ENCODE results near the gene TNFSF10.
"Not testable (repeated sequence)": the region's sequence is repeated elsewhere in the genome, so short reads cannot be mapped to it uniquely, and the experiment has no call there.

The TNFSF10 gene

DNA sequence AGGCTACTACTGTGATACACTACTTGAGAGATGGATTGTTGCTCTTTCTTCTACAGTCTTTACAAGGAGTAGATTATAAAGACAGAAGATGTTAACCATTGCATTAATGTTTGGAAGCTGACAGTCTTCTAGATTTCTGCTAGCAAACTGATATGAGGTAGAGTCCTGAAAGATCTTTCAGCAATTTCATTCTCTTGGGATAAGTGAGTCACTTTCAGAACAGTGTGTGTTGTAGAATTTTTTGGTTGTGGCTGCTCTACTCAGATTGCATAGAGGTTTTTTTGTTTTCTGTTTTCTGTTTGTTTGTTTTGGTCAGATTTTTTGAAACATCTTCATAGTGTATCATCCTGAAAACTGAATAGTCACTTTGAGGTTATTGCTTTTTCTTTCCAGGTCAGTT is 17.1 kb downstream of the TNFSF10 start:
- Histone ChIP-seq H3K36me3 (no peaks in the 10 kb centered on the region), H3K4me3 (no peak overlapping the region), H3K9ac (no peak overlapping the region), H3K9me3 (peaks cover 11% of the 10 kb centered on the region), H3K4me2 (no peak overlapping the region), H4K20me1 (no peaks in the 10 kb centered on the region), H3K27me3 (no peaks in the 10 kb centered on the region), H3K4me1 (peaks cover 5% of the 10 kb centered on the region; the same call in 1 of the 2 replicates), H3K27ac (no peak overlapping the region)
- no peak for TF ChIP-seq Cebpa-rat (IDR thresholded peaks at IDR 0.05)

GRCh38 chr3:172501540-172501939 is 21.7 kb downstream of the TNFSF10 start:
- H3K9me3 ChIP-seq: peaks cover 4% of the 10 kb centered on the region; the same call in 1 of the 2 replicates
- no peak overlapping the region for H3K9ac ChIP-seq
- no peak overlapping the region for H3K4me3 ChIP-seq
- H3K36me3 ChIP-seq: no peaks in the 10 kb centered on the region
- H3K27me3 ChIP-seq: no peaks in the 10 kb centered on the region
- H4K20me1 ChIP-seq: no peaks in the 10 kb centered on the region
- H3K4me1 ChIP-seq: no peaks in the 10 kb centered on the region
- TF ChIP-seq Cebpa-rat (IDR thresholded peaks at IDR 0.05): no peak
- H3K27ac ChIP-seq: no peak overlapping the region
- H3K4me2 ChIP-seq: no peak overlapping the region

- H3K27ac ChIP-seq, H3K36me3 ChIP-seq, H3K9me3 ChIP-seq, H3K4me3 ChIP-seq, H3K27me3 ChIP-seq, H4K20me1 ChIP-seq, H3K4me2 ChIP-seq, H3K9ac ChIP-seq, H3K4me1 ChIP-seq: not testable (repeated sequence)
Measured at GRCh38 chr3:172490198-172490669, 33.0 kb downstream of the TNFSF10 start.

GRCh38 chr3:172478116-172478515 is 45.1 kb downstream of the TNFSF10 start:
- no peaks in the 10 kb centered on the region for H3K9me3 ChIP-seq
- no peak overlapping the region for H3K4me3 ChIP-seq
- no peak for TF ChIP-seq Cebpa-rat (IDR thresholded peaks at IDR 0.05)
- no peak overlapping the region for H3K9ac ChIP-seq
- no peak overlapping the region for H3K27ac ChIP-seq
- H3K36me3 ChIP-seq: no peaks in the 10 kb centered on the region
- no peak overlapping the region for H3K4me2 ChIP-seq
- H3K4me1 ChIP-seq: no peaks in the 10 kb centered on the region
- no peaks in the 10 kb centered on the region for H3K27me3 ChIP-seq
- no peaks in the 10 kb centered on the region for H4K20me1 ChIP-seq

DNA sequence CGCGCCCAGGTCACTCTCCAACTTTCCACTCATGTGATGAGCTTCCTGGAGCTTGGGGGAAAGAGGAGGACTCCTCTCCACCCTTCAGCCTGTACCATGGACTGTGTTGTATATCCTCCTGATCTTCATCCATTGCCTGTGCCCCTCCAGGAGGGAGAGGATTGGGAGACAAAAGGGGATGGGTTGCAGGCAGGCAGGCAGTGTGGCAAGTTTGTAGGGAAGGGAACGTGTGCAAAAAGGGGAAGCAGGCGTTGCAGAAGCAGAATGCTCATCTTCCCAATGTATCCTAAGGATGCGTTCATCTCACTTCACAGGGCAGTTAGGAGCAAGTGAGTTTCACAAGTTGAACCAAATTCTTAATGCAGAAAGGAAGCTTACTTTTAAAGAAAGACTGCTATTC is 46.9 kb downstream of the TNFSF10 start:
- Histone ChIP-seq H3K27ac (no peak overlapping the region), H3K27me3 (no peaks in the 10 kb centered on the region), H3K9ac (no peak overlapping the region), H3K4me2 (no peak overlapping the region), H3K9me3 (peaks cover 5% of the 10 kb centered on the region), H4K20me1 (no peaks in the 10 kb centered on the region), H3K36me3 (no peaks in the 10 kb centered on the region), H3K4me3 (no peak overlapping the region), H3K4me1 (no peaks in the 10 kb centered on the region)
- no peak for TF ChIP-seq Cebpa-rat (IDR thresholded peaks at IDR 0.05)

GRCh38 chr3:172475703-172476102 is 47.5 kb downstream of the TNFSF10 start:
- Histone ChIP-seq H3K4me2 (no peak overlapping the region), H3K27ac (no peak overlapping the region), H3K4me3 (no peak overlapping the region), H3K4me1 (no peaks in the 10 kb centered on the region), H3K27me3 (no peaks in the 10 kb centered on the region), H4K20me1 (no peaks in the 10 kb centered on the region), H3K9me3 (peaks cover 5% of the 10 kb centered on the region), H3K36me3 (no peaks in the 10 kb centered on the region), H3K9ac (no peak overlapping the region)
- TF ChIP-seq Cebpa-rat (IDR thresholded peaks at IDR 0.05): no peak

DNA sequence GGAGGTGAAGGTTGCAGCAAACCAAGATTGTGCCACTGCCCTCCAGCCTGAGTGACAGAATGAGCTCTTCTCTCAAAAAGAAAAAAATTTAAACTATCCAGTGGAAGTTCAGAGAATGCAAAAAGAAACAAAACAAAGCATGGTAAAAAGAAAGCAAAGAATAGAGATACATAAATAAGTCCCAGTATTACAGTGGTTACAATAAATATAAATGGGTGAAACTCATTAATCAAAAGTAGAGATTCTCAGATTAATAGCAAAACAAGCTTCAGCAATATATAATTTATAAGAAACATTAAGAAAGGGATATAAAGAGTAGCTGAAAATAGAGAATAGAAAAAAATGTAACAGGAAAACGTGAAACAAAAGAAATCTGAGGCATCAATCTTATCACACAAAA is 51.3 kb downstream of the TNFSF10 start:
- Histone ChIP-seq H3K27me3 (no peaks in the 10 kb centered on the region), H3K9ac (no peak overlapping the region), H3K4me1 (no peaks in the 10 kb centered on the region), H3K36me3 (no peaks in the 10 kb centered on the region), H3K27ac (no peak overlapping the region), H3K4me3 (no peak overlapping the region), H3K4me2 (no peak overlapping the region), H4K20me1 (no peaks in the 10 kb centered on the region), H3K9me3 (peaks cover 5% of the 10 kb centered on the region)
- TF ChIP-seq Cebpa-rat (IDR thresholded peaks at IDR 0.05): no peak

DNA sequence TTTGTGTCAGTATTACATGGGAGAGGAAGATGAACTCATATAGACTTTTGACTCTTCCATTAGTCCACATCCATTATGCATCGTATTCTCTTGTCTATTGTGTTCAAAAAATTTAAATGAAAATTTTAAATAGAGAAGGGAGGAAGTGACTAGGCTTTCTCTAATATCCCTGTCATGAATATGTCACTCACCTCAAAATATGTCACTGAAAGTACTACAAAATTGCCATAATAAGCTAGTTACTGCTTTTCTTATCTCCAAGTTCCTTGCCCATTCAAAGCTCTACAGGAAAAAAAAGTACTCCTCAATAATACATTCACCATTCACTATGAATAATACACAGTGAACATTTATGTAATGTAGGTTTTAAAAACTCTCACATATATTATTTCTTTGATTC is 52.6 kb downstream of the TNFSF10 start:
- Histone ChIP-seq H3K4me1 (no peaks in the 10 kb centered on the region), H3K4me3 (no peak overlapping the region), H3K27ac (no peak overlapping the region), H3K9me3 (peaks cover 5% of the 10 kb centered on the region), H4K20me1 (no peaks in the 10 kb centered on the region), H3K36me3 (no peaks in the 10 kb centered on the region), H3K27me3 (no peaks in the 10 kb centered on the region), H3K4me2 (no peak overlapping the region), H3K9ac (no peak overlapping the region)
- TF ChIP-seq Cebpa-rat (IDR thresholded peaks at IDR 0.05): no peak

- no peaks in the 10 kb centered on the region for H4K20me1 ChIP-seq
- H3K27me3 ChIP-seq: no peaks in the 10 kb centered on the region
- no peaks in the 10 kb centered on the region for H3K36me3 ChIP-seq
- H3K4me1 ChIP-seq: no peaks in the 10 kb centered on the region
- no peak overlapping the region for H3K9ac ChIP-seq
- no peak for TF ChIP-seq Cebpa-rat (IDR thresholded peaks at IDR 0.05)
- no peak overlapping the region for H3K4me2 ChIP-seq
- H3K4me3 ChIP-seq: no peak overlapping the region
- H3K9me3 ChIP-seq: peaks cover 5% of the 10 kb centered on the region
- no peak overlapping the region for H3K27ac ChIP-seq
Measured at GRCh38 chr3:172467170-172467824, 55.9 kb downstream of the TNFSF10 start.

DNA sequence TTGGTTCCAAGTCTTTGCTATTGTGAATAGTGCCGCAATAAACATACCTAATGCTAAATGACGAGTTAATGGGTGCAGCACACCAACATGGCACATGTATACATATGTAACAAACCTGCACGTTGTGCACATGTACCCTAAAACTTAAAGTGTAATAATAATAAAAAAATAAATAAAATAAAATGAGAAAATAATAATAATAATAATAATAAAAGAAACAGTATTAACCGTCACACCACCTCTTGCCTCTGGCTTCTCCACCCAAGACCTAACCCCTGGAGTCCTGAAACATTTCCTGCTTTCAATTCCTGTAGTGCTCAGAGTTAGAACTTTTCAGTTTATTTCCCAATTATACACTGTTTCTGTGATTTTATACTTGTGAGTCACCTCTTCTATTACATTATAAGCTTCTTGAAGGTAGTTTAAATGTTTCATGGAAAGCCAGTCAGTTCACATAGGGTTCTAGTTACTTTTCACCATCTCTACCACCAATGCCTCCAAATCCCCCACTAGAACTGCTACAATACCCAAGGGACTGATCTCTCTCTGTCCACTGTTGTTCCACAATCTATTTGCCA is 56.6 kb downstream of the TNFSF10 start:
- Histone ChIP-seq H3K4me3 (no peak overlapping the region), H3K4me2 (no peak overlapping the region), H3K36me3 (no peaks in the 10 kb centered on the region), H3K9me3 (peaks cover 2% of the 10 kb centered on the region), H3K27ac (no peak overlapping the region), H3K9ac (no peak overlapping the region), H3K4me1 (no peaks in the 10 kb centered on the region), H4K20me1 (no peaks in the 10 kb centered on the region), H3K27me3 (no peaks in the 10 kb centered on the region)
- no peak for TF ChIP-seq Cebpa-rat (IDR thresholded peaks at IDR 0.05)
